ENCODE data around the gene CYP4F3. TPM values are rescaled to one million over a fixed set of nuclear protein-coding genes. Genes with fewer than 3 reads are reported as not detected.

Gene CYP4F3
- total RNA-seq, 1 donor: not detected

- Histone ChIP-seq H3K36me3 (ENCODE audit: insufficient read depth, low read length) (no peaks in the 10 kb centered on the region), H3K9me3 (ENCODE audit: low read depth, low read length) (no peaks in the 10 kb centered on the region), H4K20me1 (ENCODE audit: insufficient read depth, low read length) (no peaks in the 10 kb centered on the region), H2AFZ (ENCODE audit: low read length) (no peak overlapping the region), H3K4me2 (ENCODE audit: insufficient read depth, low read length) (no peak overlapping the region), H3K4me3 (ENCODE audit: insufficient read depth, low read length) (no peak overlapping the region), H3K79me2 (ENCODE audit: insufficient read depth, low read length) (no peaks in the 10 kb centered on the region), H3K27ac (ENCODE audit: low read depth, low read length) (no peak overlapping the region), H3K27me3 (ENCODE audit: insufficient read depth, low read length) (no peaks in the 10 kb centered on the region), H3K4me1 (ENCODE audit: insufficient read depth, low read length) (no peaks in the 10 kb centered on the region)
- TF ChIP-seq CTCF (IDR thresholded peaks at IDR 0.05; ENCODE audit: extremely low read depth, low read depth, low read length): no peak
- DNase-seq (ENCODE audit: insufficient read length, low spot score, missing footprints): no peak
Observed at GRCh38 chr19:15666883-15667282, 26.2 kb downstream of the CYP4F3 start.

- no peak for DNase-seq (ENCODE audit: insufficient read length, low spot score, missing footprints)
- H3K4me2 ChIP-seq (ENCODE audit: insufficient read depth, low read length): no peak overlapping the region
- no peaks in the 10 kb centered on the region for H3K79me2 ChIP-seq (ENCODE audit: insufficient read depth, low read length)
- H3K27ac ChIP-seq (ENCODE audit: low read depth, low read length): no peak overlapping the region
- no peaks in the 10 kb centered on the region for H4K20me1 ChIP-seq (ENCODE audit: insufficient read depth, low read length)
- no peaks in the 10 kb centered on the region for H3K4me1 ChIP-seq (ENCODE audit: insufficient read depth, low read length)
- no peaks in the 10 kb centered on the region for H3K36me3 ChIP-seq (ENCODE audit: insufficient read depth, low read length)
- no peaks in the 10 kb centered on the region for H3K27me3 ChIP-seq (ENCODE audit: insufficient read depth, low read length)
- TF ChIP-seq CTCF (IDR thresholded peaks at IDR 0.05; ENCODE audit: extremely low read depth, low read depth, low read length): no peak
- H2AFZ ChIP-seq (ENCODE audit: low read length): no peak overlapping the region
- no peaks in the 10 kb centered on the region for H3K9me3 ChIP-seq (ENCODE audit: low read depth, low read length)
- H3K4me3 ChIP-seq (ENCODE audit: insufficient read depth, low read length): no peak overlapping the region
Observed at GRCh38 chr19:15669440-15669839, 28.7 kb downstream of the CYP4F3 start.

GRCh38 chr19:15669891-15670290 is 29.2 kb downstream of the CYP4F3 start:
- peak; percentile 15 for DNase-seq (ENCODE audit: insufficient read length, low spot score, missing footprints)
- no peaks in the 10 kb centered on the region for H3K36me3 ChIP-seq (ENCODE audit: insufficient read depth, low read length)
- no peaks in the 10 kb centered on the region for H3K79me2 ChIP-seq (ENCODE audit: insufficient read depth, low read length)
- no peaks in the 10 kb centered on the region for H3K27me3 ChIP-seq (ENCODE audit: insufficient read depth, low read length)
- H4K20me1 ChIP-seq (ENCODE audit: insufficient read depth, low read length): no peaks in the 10 kb centered on the region
- no peak overlapping the region for H3K4me2 ChIP-seq (ENCODE audit: insufficient read depth, low read length)
- no peak overlapping the region for H3K4me3 ChIP-seq (ENCODE audit: insufficient read depth, low read length)
- no peak overlapping the region for H2AFZ ChIP-seq (ENCODE audit: low read length)
- no peaks in the 10 kb centered on the region for H3K4me1 ChIP-seq (ENCODE audit: insufficient read depth, low read length)
- no peak overlapping the region for H3K27ac ChIP-seq (ENCODE audit: low read depth, low read length)
- no peaks in the 10 kb centered on the region for H3K9me3 ChIP-seq (ENCODE audit: low read depth, low read length)
- no peak for TF ChIP-seq CTCF (IDR thresholded peaks at IDR 0.05; ENCODE audit: extremely low read depth, low read depth, low read length)

- Histone ChIP-seq H3K36me3 (ENCODE audit: insufficient read depth, low read length) (no peaks in the 10 kb centered on the region), H3K4me2 (ENCODE audit: insufficient read depth, low read length) (no peak overlapping the region), H3K79me2 (ENCODE audit: insufficient read depth, low read length) (no peaks in the 10 kb centered on the region), H2AFZ (ENCODE audit: low read length) (no peak overlapping the region), H4K20me1 (ENCODE audit: insufficient read depth, low read length) (no peaks in the 10 kb centered on the region), H3K9me3 (ENCODE audit: low read depth, low read length) (no peaks in the 10 kb centered on the region), H3K4me3 (ENCODE audit: insufficient read depth, low read length) (no peak overlapping the region), H3K27ac (ENCODE audit: low read depth, low read length) (no peak overlapping the region), H3K27me3 (ENCODE audit: insufficient read depth, low read length) (no peaks in the 10 kb centered on the region), H3K4me1 (ENCODE audit: insufficient read depth, low read length) (no peaks in the 10 kb centered on the region)
- TF ChIP-seq CTCF (IDR thresholded peaks at IDR 0.05; ENCODE audit: extremely low read depth, low read depth, low read length): no peak
- peak; percentile 8 for DNase-seq (ENCODE audit: insufficient read length, low spot score, missing footprints)
Observed at GRCh38 chr19:15671237-15671821, 30.6 kb downstream of the CYP4F3 start.
